SU-DHL-6 (cell line): ENCODE measurements around the gene CDC42EP4.

Experiments used
- CTCF ChIP-seq: fragments of 200-600 bp; sonication (generic); IDR thresholded peaks from one replicate; pipeline ENCODE4 v1.5.1; 2017; ENCODE audit warnings: antibody characterized with exemption, mild to moderate bottlenecking, low read length, moderate library complexity; ENCODE audit not compliant: insufficient read depth, poor library complexity, severe bottlenecking
- EZH2phosphoT487 ChIP-seq: fragments of 200-600 bp; sonication (generic), shearing (Covaris generic); conservative IDR thresholded peaks from 2 replicates; pipeline ENCODE4 v1.6.1; 2018; ENCODE audit warnings: mild to moderate bottlenecking, antibody characterized with exemption, low read length, moderate library complexity, mixed read lengths

- TF ChIP-seq CTCF (no peak), EZH2phosphoT487 (no peak)
Measured at GRCh38 chr17:73323409-73324159, 11.8 kb upstream of the CDC42EP4 start.
